ENCODE results near the gene MAGI1. TPM values are rescaled to one million over a fixed set of nuclear protein-coding genes. Genes with fewer than 3 reads are reported as not detected.

Gene MAGI1
- total RNA-seq, 2 experiments from 2014 or later = 0.47 to 0.51 TPM

- Mint-ChIP-seq H3K27ac (no peak overlapping the region), H3K36me3 (ENCODE audit: low read depth) (no peaks in the 10 kb centered on the region), H3K27me3 (no peaks in the 10 kb centered on the region), H3K4me1 (ENCODE audit: low read depth) (no peaks in the 10 kb centered on the region), H3K4me3 (no peak overlapping the region), H3K9me3 (peaks cover 1% of the 10 kb centered on the region)
- ATAC-seq (no peak), DNase-seq (no peak)
- TF ChIP-seq CTCF (IDR thresholded peaks at IDR 0.05) = no peak
- ChIA-PET CTCF (no interaction called here), POLR2A (no interaction called here)
- intact Hi-C loops (cut with micrococcal nuclease) = no loop called here
These were observed 642.6 kb downstream of the MAGI1 start for GRCh38 chr3:65396078-65396477.

- ChIA-PET CTCF (no interaction called here), POLR2A (no interaction called here)
- no peak overlapping the region for H3K27ac Mint-ChIP-seq
- ATAC-seq (no peak), DNase-seq (no peak)
- no peaks in the 10 kb centered on the region for H3K36me3 Mint-ChIP-seq (ENCODE audit: low read depth)
- H3K9me3 Mint-ChIP-seq = peaks cover 1% of the 10 kb centered on the region
- H3K4me3 Mint-ChIP-seq = no peak overlapping the region
- no peaks in the 10 kb centered on the region for H3K27me3 Mint-ChIP-seq
- intact Hi-C loops (cut with micrococcal nuclease) = no loop called here
- no peaks in the 10 kb centered on the region for H3K4me1 Mint-ChIP-seq (ENCODE audit: low read depth)
- TF ChIP-seq CTCF (IDR thresholded peaks at IDR 0.05) = no peak
These were observed 647.6 kb downstream of the MAGI1 start for GRCh38 chr3:65391068-65391467.

DNA sequence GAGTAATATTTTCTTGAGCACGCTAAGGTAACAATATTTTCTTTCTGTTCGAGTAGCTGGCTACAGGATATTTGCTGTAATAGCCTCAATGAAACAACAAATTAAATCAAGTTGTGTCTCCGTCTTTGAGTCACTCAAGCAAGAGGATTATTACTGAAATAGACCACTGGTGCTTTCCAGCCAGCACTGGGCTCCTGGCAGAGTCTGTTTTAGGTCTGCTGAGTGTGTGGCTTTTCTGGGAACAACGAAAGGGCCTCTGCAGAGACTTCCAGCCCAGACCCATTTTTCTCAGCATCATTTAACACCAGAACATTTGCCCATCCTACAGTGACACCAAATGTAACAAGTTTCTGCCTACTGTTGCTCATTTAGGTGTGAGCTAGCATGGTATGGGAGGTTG lies 652.9 kb downstream of the MAGI1 start:
- H3K4me1 Mint-ChIP-seq (ENCODE audit: low read depth) = no peaks in the 10 kb centered on the region
- POLR2A ChIA-PET = no interaction called here
- intact Hi-C loops (cut with micrococcal nuclease) = no loop called here

GRCh38 chr3:65381496-65382010 lies 657.2 kb downstream of the MAGI1 start:
- ATAC-seq = no peak
- POLR2A ChIA-PET = no interaction called here

More for the DNA sequence above, 652.9 kb downstream of the MAGI1 start:
- H3K9me3 Mint-ChIP-seq = peaks cover 4% of the 10 kb centered on the region
- no peaks in the 10 kb centered on the region for H3K36me3 Mint-ChIP-seq (ENCODE audit: low read depth)
- TF ChIP-seq CTCF (IDR thresholded peaks at IDR 0.05) = no peak
- ATAC-seq (no peak), DNase-seq (no peak)
- no peak overlapping the region for H3K27ac Mint-ChIP-seq
- no peaks in the 10 kb centered on the region for H3K27me3 Mint-ChIP-seq
- CTCF ChIA-PET = no interaction called here
- H3K4me3 Mint-ChIP-seq = no peak overlapping the region

GRCh38 chr3:65379223-65379622 lies 659.5 kb downstream of the MAGI1 start:
- no peak overlapping the region for H3K4me3 Mint-ChIP-seq
- intact Hi-C loops (cut with micrococcal nuclease) = no loop called here
- ChIA-PET POLR2A (no interaction called here), CTCF (no interaction called here)
- DNase-seq (no peak), ATAC-seq (no peak)
- H3K4me1 Mint-ChIP-seq (ENCODE audit: low read depth) = no peaks in the 10 kb centered on the region
- H3K27me3 Mint-ChIP-seq = no peaks in the 10 kb centered on the region
- no peak for TF ChIP-seq CTCF (IDR thresholded peaks at IDR 0.05)
- peaks cover 6% of the 10 kb centered on the region for H3K9me3 Mint-ChIP-seq
- no peaks in the 10 kb centered on the region for H3K36me3 Mint-ChIP-seq (ENCODE audit: low read depth)
- no peak overlapping the region for H3K27ac Mint-ChIP-seq

More at GRCh38 chr3:65381496-65382010, 657.2 kb downstream of the MAGI1 start:
- TF ChIP-seq CTCF (IDR thresholded peaks at IDR 0.05) = no peak
- Mint-ChIP-seq H3K9me3 (peaks cover 6% of the 10 kb centered on the region), H3K27me3 (no peaks in the 10 kb centered on the region), H3K27ac (no peak overlapping the region), H3K4me1 (ENCODE audit: low read depth) (no peaks in the 10 kb centered on the region), H3K4me3 (no peak overlapping the region), H3K36me3 (ENCODE audit: low read depth) (no peaks in the 10 kb centered on the region)
- intact Hi-C loops (cut with micrococcal nuclease) = no loop called here
- CTCF ChIA-PET = no interaction called here
- no peak for DNase-seq
